Measurements from ENCODE around the gene TMEM45A. TPM values are rescaled to one million over a fixed set of nuclear protein-coding genes. Genes with fewer than 3 reads are reported as not detected.
"Not testable (repeated sequence)": the region's sequence is repeated elsewhere in the genome, so short reads cannot be mapped to it uniquely, and the experiment has no call there.

TMEM45A gene
- total RNA-seq, 1 experiment from 2014 or later, result 0.73 TPM

GRCh38 chr3:100471444-100471843, 21.0 kb upstream of the TMEM45A start:
- intact Hi-C loops (cut with micrococcal nuclease; ENCODE audit: unreplicated experiment), result no loop called here
- peaks cover 7% of the 10 kb centered on the region for H3K9me3 Mint-ChIP-seq (ENCODE audit: low read depth, unreplicated experiment)
- H3K27ac Mint-ChIP-seq (ENCODE audit: unreplicated experiment), result no peak overlapping the region
- CTCF ChIA-PET, result interaction anchor here (0.9 kb wide), 1 partner anchor 9 kb away, joined by 3 read pairs; no protein-coding TSS in a partner anchor
- H3K4me1 Mint-ChIP-seq (ENCODE audit: low read depth, unreplicated experiment), result peaks cover 2% of the 10 kb centered on the region
- TF ChIP-seq CTCF (IDR thresholded peaks at IDR 0.05; ENCODE audit: unreplicated experiment), result no peak
- H3K4me3 Mint-ChIP-seq (ENCODE audit: low read depth, unreplicated experiment), result no peak overlapping the region
- no peaks in the 10 kb centered on the region for H3K27me3 Mint-ChIP-seq (ENCODE audit: unreplicated experiment)
- DNase-seq, result no peak
- BruUV-seq (replicated peaks), result no TSS peak
- no peaks in the 10 kb centered on the region for H3K36me3 Mint-ChIP-seq (ENCODE audit: insufficient read depth, unreplicated experiment)

GRCh38 chr3:100477851-100478360, 14.5 kb upstream of the TMEM45A start:
- intact Hi-C loops (cut with micrococcal nuclease; ENCODE audit: unreplicated experiment); H3K27me3 Mint-ChIP-seq (ENCODE audit: unreplicated experiment); H3K27ac Mint-ChIP-seq (ENCODE audit: unreplicated experiment); BruUV-seq (replicated peaks); DNase-seq; H3K9me3 Mint-ChIP-seq (ENCODE audit: low read depth, unreplicated experiment); CTCF ChIA-PET; H3K4me1 Mint-ChIP-seq (ENCODE audit: low read depth, unreplicated experiment); H3K36me3 Mint-ChIP-seq (ENCODE audit: insufficient read depth, unreplicated experiment); H3K4me3 Mint-ChIP-seq (ENCODE audit: low read depth, unreplicated experiment): not testable (repeated sequence)

- H3K4me3 Mint-ChIP-seq (ENCODE audit: low read depth, unreplicated experiment); CTCF ChIA-PET; H3K4me1 Mint-ChIP-seq (ENCODE audit: low read depth, unreplicated experiment); H3K36me3 Mint-ChIP-seq (ENCODE audit: insufficient read depth, unreplicated experiment); BruUV-seq (replicated peaks); intact Hi-C loops (cut with micrococcal nuclease; ENCODE audit: unreplicated experiment); H3K27me3 Mint-ChIP-seq (ENCODE audit: unreplicated experiment); H3K9me3 Mint-ChIP-seq (ENCODE audit: low read depth, unreplicated experiment); DNase-seq; H3K27ac Mint-ChIP-seq (ENCODE audit: unreplicated experiment): not testable (repeated sequence)
Observed at GRCh38 chr3:100478521-100478920, 13.9 kb upstream of the TMEM45A start.

- BruUV-seq (replicated peaks), result no TSS peak
- Mint-ChIP-seq H3K27me3 (ENCODE audit: unreplicated experiment) (no peaks in the 10 kb centered on the region), H3K4me3 (ENCODE audit: low read depth, unreplicated experiment) (no peak overlapping the region), H3K4me1 (ENCODE audit: low read depth, unreplicated experiment) (no peaks in the 10 kb centered on the region), H3K27ac (ENCODE audit: unreplicated experiment) (no peak overlapping the region), H3K9me3 (ENCODE audit: low read depth, unreplicated experiment) (no peaks in the 10 kb centered on the region), H3K36me3 (ENCODE audit: insufficient read depth, unreplicated experiment) (no peaks in the 10 kb centered on the region)
- no peak for TF ChIP-seq CTCF (IDR thresholded peaks at IDR 0.05; ENCODE audit: unreplicated experiment)
- DNase-seq, result no peak
- CTCF ChIA-PET, result no interaction called here
- intact Hi-C loops (cut with micrococcal nuclease; ENCODE audit: unreplicated experiment), result no loop called here
Observed at GRCh38 chr3:100480081-100480480, 12.3 kb upstream of the TMEM45A start.

GRCh38 chr3:100482176-100482575, 10.2 kb upstream of the TMEM45A start:
- Mint-ChIP-seq H3K4me3 (ENCODE audit: low read depth, unreplicated experiment) (no peak overlapping the region), H3K27ac (ENCODE audit: unreplicated experiment) (no peak overlapping the region), H3K36me3 (ENCODE audit: insufficient read depth, unreplicated experiment) (no peaks in the 10 kb centered on the region), H3K9me3 (ENCODE audit: low read depth, unreplicated experiment) (no peaks in the 10 kb centered on the region), H3K27me3 (ENCODE audit: unreplicated experiment) (no peaks in the 10 kb centered on the region), H3K4me1 (ENCODE audit: low read depth, unreplicated experiment) (no peaks in the 10 kb centered on the region)
- no TSS peak for BruUV-seq (replicated peaks)
- no peak for TF ChIP-seq CTCF (IDR thresholded peaks at IDR 0.05; ENCODE audit: unreplicated experiment)
- intact Hi-C loops (cut with micrococcal nuclease; ENCODE audit: unreplicated experiment), result no loop called here
- no peak for DNase-seq
- CTCF ChIA-PET, result no interaction called here

Measured in Calu3 (cell line).